GM23338 (cell line): Measurements from ENCODE around the gene STRBP. TPM values are rescaled to one million over a fixed set of nuclear protein-coding genes. Genes with fewer than 3 reads are reported as not detected.

Experiments used
- CREB1 ChIP-seq: fragments of 250-450 bp; sonication (Bioruptor Pico); IDR thresholded peaks from 2 replicates; pipeline ENCODE4 v1.5.0; 2020; ENCODE audit warnings: low read depth, mild to moderate bottlenecking, moderate library complexity
- EZH2 ChIP-seq: fragments of 200-600 bp; sonication (generic); IDR thresholded peaks from one replicate; pipeline ENCODE4 v1.8.0; 2017; ENCODE audit warnings: antibody characterized with exemption, mild to moderate bottlenecking, low read depth; ENCODE audit not compliant: unreplicated experiment
- EZH2phosphoT487 ChIP-seq: fragments of 200-600 bp; sonication (generic); IDR thresholded peaks from one replicate; pipeline ENCODE4 v1.8.1; 2018; ENCODE audit warnings: antibody characterized with exemption; ENCODE audit not compliant: unreplicated experiment
- NANOG ChIP-seq: IDR thresholded peaks from 2 replicates; pipeline ENCODE4 v1.6.1; 2016; ENCODE audit warnings: antibody characterized with exemption, borderline replicate concordance
- POLR2AphosphoS5 ChIP-seq: IDR thresholded peaks from 2 replicates; pipeline ENCODE4 v1.6.1; 2016; ENCODE audit warnings: antibody characterized with exemption, low read depth
- STAT1 ChIP-seq: IDR thresholded peaks from one replicate; pipeline ENCODE4 v1.6.1; 2016; ENCODE audit warnings: antibody characterized with exemption; ENCODE audit not compliant: unreplicated experiment
- ZNF114 ChIP-seq: fragments of 250-450 bp; sonication (Bioruptor Pico); IDR thresholded peaks from 2 replicates; pipeline ENCODE4 v1.5.0; 2020; ENCODE audit warnings: mild to moderate bottlenecking, moderate library complexity
- ZNF331 ChIP-seq: fragments of 250-450 bp; sonication (Bioruptor Pico); IDR thresholded peaks from 2 replicates; pipeline ENCODE4 v1.5.0; 2020; ENCODE audit warnings: low read depth, mild to moderate bottlenecking, moderate library complexity
- polyA plus RNA-seq: library from polyadenylated mRNA; unstranded; fragments of >200 nt; fragmentation: Nextera tagmentation; extraction: Ambion mirVana; gene quantifications from 2 replicates; pipeline ENCODE4 v1.2.1, GENCODE V29; 2016
- total RNA-seq: library from RNA; depleted of rRNA; stranded (reverse); fragments of >200 nt; shearing (Covaris generic); gene quantifications from 2 replicates; pipeline ENCODE4 v1.2.3, GENCODE V29; 2014
- TF ChIP-seq, protein P1 (sequence below): fragments of 250-450 bp; sonication (Bioruptor Pico); IDR thresholded peaks from 2 replicates; pipeline ENCODE4 v1.5.0; 2020; ENCODE audit warnings: mild to moderate bottlenecking, moderate library complexity
- TF ChIP-seq, protein P2 (sequence below): IDR thresholded peaks from one replicate; pipeline ENCODE4 v1.6.1; 2018; ENCODE audit warnings: antibody characterized with exemption; ENCODE audit not compliant: unreplicated experiment
- TF ChIP-seq, protein P3 (sequence below): IDR thresholded peaks from 2 replicates; pipeline ENCODE4 v1.6.1; 2016; ENCODE audit warnings: antibody characterized with exemption

Gene STRBP
- total and polyA plus RNA-seq, 2 experiments from 2014 or later: 80.5 to 116 TPM

DNA sequence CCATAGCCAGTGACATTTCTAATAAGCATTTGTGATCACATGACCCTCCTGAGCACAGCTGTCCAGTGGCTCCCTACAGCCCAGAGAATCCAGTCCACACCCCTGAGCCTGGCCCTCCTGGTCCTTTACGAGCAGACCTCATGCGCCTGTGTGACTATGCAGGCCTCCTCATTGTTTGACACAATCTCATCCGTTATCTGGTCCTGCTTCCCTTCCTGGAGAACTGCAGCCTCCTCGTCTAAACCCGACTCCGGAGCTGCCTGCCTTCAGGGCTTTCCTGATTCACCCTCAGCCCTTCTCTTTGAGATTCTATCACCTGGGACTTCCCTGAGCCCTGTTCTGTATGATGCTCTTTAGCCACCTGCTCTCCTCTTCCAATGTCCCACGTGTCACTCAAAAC, 155.2 kb downstream of the STRBP start (continued):
- TF ChIP-seq, protein P1, sequence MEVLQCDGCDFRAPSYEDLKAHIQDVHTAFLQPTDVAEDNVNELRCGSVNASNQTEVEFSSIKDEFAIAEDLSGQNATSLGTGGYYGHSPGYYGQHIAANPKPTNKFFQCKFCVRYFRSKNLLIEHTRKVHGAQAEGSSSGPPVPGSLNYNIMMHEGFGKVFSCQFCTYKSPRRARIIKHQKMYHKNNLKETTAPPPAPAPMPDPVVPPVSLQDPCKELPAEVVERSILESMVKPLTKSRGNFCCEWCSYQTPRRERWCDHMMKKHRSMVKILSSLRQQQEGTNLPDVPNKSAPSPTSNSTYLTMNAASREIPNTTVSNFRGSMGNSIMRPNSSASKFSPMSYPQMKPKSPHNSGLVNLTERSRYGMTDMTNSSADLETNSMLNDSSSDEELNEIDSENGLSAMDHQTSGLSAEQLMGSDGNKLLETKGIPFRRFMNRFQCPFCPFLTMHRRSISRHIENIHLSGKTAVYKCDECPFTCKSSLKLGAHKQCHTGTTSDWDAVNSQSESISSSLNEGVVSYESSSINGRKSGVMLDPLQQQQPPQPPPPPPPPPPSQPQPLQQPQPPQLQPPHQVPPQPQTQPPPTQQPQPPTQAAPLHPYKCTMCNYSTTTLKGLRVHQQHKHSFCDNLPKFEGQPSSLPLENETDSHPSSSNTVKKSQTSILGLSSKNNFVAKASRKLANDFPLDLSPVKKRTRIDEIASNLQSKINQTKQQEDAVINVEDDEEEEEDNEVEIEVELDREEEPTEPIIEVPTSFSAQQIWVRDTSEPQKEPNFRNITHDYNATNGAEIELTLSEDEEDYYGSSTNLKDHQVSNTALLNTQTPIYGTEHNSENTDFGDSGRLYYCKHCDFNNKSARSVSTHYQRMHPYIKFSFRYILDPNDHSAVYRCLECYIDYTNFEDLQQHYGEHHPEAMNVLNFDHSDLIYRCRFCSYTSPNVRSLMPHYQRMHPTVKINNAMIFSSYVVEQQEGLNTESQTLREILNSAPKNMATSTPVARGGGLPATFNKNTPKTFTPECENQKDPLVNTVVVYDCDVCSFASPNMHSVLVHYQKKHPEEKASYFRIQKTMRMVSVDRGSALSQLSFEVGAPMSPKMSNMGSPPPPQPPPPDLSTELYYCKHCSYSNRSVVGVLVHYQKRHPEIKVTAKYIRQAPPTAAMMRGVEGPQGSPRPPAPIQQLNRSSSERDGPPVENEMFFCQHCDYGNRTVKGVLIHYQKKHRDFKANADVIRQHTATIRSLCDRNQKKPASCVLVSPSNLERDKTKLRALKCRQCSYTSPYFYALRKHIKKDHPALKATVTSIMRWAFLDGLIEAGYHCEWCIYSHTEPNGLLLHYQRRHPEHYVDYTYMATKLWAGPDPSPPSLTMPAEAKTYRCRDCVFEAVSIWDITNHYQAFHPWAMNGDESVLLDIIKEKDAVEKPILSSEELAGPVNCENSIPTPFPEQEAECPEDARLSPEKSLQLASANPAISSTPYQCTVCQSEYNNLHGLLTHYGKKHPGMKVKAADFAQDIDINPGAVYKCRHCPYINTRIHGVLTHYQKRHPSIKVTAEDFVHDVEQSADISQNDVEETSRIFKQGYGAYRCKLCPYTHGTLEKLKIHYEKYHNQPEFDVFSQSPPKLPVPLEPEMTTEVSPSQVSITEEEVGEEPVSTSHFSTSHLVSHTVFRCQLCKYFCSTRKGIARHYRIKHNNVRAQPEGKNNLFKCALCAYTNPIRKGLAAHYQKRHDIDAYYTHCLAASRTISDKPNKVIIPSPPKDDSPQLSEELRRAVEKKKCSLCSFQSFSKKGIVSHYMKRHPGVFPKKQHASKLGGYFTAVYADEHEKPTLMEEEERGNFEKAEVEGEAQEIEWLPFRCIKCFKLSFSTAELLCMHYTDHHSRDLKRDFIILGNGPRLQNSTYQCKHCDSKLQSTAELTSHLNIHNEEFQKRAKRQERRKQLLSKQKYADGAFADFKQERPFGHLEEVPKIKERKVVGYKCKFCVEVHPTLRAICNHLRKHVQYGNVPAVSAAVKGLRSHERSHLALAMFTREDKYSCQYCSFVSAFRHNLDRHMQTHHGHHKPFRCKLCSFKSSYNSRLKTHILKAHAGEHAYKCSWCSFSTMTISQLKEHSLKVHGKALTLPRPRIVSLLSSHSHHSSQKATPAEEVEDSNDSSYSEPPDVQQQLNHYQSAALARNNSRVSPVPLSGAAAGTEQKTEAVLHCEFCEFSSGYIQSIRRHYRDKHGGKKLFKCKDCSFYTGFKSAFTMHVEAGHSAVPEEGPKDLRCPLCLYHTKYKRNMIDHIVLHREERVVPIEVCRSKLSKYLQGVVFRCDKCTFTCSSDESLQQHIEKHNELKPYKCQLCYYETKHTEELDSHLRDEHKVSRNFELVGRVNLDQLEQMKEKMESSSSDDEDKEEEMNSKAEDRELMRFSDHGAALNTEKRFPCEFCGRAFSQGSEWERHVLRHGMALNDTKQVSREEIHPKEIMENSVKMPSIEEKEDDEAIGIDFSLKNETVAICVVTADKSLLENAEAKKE (CRISPR knock-in tag): no peak
- TF ChIP-seq NANOG: no peak
- no peak for TF ChIP-seq CREB1 (CRISPR knock-in tag)
- TF ChIP-seq ZNF114 (CRISPR knock-in tag): no peak
- TF ChIP-seq ZNF331: no peak
- TF ChIP-seq EZH2phosphoT487: no peak
- TF ChIP-seq, protein P2, sequence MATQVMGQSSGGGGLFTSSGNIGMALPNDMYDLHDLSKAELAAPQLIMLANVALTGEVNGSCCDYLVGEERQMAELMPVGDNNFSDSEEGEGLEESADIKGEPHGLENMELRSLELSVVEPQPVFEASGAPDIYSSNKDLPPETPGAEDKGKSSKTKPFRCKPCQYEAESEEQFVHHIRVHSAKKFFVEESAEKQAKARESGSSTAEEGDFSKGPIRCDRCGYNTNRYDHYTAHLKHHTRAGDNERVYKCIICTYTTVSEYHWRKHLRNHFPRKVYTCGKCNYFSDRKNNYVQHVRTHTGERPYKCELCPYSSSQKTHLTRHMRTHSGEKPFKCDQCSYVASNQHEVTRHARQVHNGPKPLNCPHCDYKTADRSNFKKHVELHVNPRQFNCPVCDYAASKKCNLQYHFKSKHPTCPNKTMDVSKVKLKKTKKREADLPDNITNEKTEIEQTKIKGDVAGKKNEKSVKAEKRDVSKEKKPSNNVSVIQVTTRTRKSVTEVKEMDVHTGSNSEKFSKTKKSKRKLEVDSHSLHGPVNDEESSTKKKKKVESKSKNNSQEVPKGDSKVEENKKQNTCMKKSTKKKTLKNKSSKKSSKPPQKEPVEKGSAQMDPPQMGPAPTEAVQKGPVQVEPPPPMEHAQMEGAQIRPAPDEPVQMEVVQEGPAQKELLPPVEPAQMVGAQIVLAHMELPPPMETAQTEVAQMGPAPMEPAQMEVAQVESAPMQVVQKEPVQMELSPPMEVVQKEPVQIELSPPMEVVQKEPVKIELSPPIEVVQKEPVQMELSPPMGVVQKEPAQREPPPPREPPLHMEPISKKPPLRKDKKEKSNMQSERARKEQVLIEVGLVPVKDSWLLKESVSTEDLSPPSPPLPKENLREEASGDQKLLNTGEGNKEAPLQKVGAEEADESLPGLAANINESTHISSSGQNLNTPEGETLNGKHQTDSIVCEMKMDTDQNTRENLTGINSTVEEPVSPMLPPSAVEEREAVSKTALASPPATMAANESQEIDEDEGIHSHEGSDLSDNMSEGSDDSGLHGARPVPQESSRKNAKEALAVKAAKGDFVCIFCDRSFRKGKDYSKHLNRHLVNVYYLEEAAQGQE: no peak
- no peak for TF ChIP-seq STAT1
- TF ChIP-seq POLR2AphosphoS5: no peak
- TF ChIP-seq, protein P3, sequence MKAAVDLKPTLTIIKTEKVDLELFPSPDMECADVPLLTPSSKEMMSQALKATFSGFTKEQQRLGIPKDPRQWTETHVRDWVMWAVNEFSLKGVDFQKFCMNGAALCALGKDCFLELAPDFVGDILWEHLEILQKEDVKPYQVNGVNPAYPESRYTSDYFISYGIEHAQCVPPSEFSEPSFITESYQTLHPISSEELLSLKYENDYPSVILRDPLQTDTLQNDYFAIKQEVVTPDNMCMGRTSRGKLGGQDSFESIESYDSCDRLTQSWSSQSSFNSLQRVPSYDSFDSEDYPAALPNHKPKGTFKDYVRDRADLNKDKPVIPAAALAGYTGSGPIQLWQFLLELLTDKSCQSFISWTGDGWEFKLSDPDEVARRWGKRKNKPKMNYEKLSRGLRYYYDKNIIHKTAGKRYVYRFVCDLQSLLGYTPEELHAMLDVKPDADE: no peak
- no peak for TF ChIP-seq EZH2
